GM12864 (cell line): Measurements from ENCODE around the gene ADGRF5.

Experiments used
- DNase-seq: peaks from one replicate; pipeline ENCODE4 v3.0.0-alpha.2; 2011; ENCODE audit warnings: low read depth
- H3K4me3 ChIP-seq: 2 replicates; pipeline ENCODE4 v1.5.1; 2011; ENCODE audit warnings: mild to moderate bottlenecking, low read depth, low read length, control low read depth
- TF ChIP-seq, protein P1 (sequence below): IDR thresholded peaks from 2 replicates; pipeline ENCODE4 v1.5.1; 2011; ENCODE audit warnings: low read depth, mild to moderate bottlenecking, moderate library complexity, low read length, control low read depth, inconsistent platforms; ENCODE audit errors: missing control alignments

ADGRF5 gene

DNA sequence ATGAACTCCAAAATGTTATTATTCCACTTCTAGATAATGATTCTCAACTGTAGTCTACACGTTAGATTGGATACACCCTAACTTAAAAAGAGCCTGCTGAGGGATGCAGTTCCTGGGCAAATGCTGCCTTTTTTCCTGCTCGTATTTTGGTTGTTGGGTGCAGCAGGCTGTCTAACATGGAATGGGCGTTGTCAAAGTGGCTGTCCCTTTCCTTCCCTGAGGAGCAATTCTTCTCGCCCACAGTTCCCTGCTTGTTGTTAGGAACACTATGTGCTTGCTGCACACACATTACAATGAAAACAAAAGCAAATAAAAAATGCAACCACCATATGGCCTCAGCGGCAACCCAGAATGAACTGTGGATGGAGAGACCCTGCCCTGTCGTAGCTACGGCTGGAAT lies 1.7 kb upstream of the ADGRF5 start:
- no peak overlapping the region for H3K4me3 ChIP-seq
- TF ChIP-seq, protein P1, sequence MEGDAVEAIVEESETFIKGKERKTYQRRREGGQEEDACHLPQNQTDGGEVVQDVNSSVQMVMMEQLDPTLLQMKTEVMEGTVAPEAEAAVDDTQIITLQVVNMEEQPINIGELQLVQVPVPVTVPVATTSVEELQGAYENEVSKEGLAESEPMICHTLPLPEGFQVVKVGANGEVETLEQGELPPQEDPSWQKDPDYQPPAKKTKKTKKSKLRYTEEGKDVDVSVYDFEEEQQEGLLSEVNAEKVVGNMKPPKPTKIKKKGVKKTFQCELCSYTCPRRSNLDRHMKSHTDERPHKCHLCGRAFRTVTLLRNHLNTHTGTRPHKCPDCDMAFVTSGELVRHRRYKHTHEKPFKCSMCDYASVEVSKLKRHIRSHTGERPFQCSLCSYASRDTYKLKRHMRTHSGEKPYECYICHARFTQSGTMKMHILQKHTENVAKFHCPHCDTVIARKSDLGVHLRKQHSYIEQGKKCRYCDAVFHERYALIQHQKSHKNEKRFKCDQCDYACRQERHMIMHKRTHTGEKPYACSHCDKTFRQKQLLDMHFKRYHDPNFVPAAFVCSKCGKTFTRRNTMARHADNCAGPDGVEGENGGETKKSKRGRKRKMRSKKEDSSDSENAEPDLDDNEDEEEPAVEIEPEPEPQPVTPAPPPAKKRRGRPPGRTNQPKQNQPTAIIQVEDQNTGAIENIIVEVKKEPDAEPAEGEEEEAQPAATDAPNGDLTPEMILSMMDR, result no peak
- DNase-seq, result no peak

DNA sequence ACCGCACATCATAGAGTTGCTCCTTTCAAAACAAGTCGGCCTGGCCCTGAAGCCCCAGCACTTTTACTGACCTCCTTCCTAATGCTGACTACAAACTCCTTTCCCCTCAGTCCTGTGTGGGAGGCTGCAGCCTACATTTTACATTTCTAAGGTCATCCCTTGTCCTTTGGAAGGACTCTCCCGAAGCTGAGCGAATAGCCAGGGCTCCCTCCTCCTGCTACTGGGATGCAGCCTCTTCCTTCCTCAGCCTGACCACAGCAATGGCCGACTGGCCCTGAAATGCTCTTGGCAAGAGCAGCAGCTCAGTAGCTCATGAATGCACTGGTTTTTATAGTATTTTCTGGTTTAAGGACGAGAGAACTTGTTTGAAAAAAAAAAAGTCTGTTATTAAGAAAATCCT lies 679 bp downstream of the ADGRF5 start:
- TF ChIP-seq, protein P1, result no peak
- DNase-seq, result no peak
- H3K4me3 ChIP-seq, result no peak overlapping the region

DNA sequence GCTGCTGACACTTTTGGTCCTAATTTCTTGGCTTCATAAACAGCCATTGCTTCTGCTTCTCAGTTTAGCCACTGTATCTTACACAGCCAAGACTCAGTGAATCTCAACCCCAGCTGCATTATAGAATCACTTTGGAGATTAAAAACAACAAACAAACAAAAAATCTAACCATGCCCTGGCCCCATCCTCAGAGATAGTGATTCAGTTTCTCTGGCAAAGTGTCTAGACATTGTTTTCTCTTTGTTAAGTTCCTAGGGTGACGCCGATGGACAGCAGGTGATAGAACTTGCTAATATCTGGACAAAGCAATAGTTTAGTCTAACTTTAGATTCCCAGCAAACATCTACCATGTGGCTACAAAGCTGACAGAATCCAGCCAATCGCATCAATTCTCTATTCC lies 2.9 kb downstream of the ADGRF5 start:
- TF ChIP-seq, protein P1, result no peak
- no peak for DNase-seq

DNA sequence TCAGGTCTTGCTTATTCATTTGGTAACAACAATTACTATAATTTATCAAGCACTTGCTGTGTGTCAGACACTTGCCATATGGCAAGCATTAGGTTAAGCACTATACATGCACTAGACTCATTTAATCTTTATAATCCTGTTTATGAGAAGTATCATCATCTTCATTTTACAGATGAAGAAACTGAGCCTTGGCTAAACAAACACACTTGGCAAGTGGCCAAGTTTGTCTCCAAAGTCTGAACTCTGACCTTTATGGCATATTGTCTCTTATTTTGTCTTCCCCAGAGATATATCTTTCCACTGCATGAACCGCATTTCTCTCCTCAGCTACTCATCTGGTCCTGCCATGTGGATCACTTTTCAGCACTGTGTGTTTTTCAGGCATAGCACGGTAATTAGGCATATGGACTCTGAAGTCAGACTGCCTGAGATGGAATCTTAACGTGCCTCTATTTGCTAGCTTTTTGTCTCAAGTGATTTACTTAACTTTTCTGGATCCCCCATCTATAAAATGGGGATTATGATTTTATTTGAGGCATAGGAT lies 4.7 kb downstream of the ADGRF5 start:
- TF ChIP-seq, protein P1, result no peak
- DNase-seq, result no peak
- H3K4me3 ChIP-seq, result no peak overlapping the region

More for the DNA sequence above, 2.9 kb downstream of the ADGRF5 start:
- H3K4me3 ChIP-seq, result no peak overlapping the region

DNA sequence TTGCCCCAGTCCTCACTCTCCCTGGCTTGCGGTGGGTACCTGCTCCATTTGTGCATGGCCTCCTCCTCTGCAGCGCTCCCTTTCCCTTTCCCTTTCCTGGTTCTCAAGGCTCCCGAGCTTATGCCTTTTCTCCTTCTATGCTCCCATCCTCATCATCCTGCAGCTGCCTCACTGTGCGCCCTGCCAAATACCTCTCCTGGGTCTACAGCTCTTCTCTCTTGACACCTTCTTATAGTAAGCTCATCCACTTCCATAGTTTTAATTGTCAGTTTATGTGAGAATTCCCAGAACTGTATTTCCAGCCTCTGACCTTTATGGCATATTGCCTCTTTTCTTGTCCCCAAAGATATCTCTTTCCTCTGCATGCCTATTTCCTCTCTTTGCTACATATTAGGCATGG lies 5.9 kb downstream of the ADGRF5 start:
- DNase-seq, result no peak
- TF ChIP-seq, protein P1, result no peak
- no peak overlapping the region for H3K4me3 ChIP-seq

DNA sequence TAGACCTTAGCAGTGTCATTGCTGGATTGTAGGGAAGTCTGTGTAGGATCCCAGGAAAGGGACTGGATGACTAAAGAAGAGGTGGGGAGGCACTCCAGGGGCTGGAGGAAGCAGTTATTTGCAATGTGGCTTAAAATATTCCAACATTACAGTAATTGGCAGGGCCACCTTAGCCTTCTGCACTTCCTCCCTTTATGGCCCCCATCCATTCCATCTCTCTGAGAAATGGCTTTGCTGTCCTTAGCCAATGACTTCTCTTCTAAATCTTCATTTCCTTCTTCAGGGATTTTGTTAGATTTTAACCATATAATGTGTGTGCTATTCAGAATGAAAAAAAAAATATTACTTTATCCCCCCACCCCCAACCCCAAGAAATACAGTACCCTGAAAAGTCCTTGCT lies 6.4 kb downstream of the ADGRF5 start:
- DNase-seq, result no peak
- H3K4me3 ChIP-seq, result no peak overlapping the region
- TF ChIP-seq, protein P1, result no peak

DNA sequence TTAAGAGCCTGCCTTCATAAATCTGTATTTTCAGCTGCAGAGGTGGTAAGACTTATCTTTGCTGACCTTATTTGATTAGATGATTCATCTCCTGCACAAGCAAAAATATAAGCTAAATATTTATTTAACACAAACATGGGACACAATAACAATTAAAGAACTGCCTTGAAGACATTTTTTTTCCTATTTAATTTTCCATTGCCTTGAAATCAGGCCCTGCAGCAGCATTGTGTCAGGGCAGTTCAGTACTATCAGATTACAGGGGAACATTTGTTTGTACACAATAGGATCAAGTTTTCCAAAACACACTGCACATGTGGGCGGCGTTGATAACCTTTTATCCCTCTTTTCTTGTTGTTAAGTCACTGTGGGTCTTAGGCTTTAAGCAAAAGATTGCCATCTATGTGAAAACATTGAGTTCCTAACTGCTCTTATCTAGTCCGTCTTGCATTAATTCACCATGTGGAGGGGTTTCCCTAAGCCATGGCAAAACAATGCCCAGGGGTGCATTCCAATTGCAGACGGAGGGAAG lies 7.4 kb downstream of the ADGRF5 start:
- no peak for DNase-seq
- no peak overlapping the region for H3K4me3 ChIP-seq
- TF ChIP-seq, protein P1, result no peak
